GM12878 (cell line): Measurements from ENCODE around the gene HERPUD1. TPM values are rescaled to one million over a fixed set of nuclear protein-coding genes. Genes with fewer than 3 reads are reported as not detected.
A peak's percentile ranks its signal among the peaks of the same experiment; 100 is the strongest.

Experiments
- ATF2 ChIP-seq: IDR thresholded peaks from 2 replicates; pipeline ENCODE4 v1.6.1; 2012; ENCODE audit warnings: low read length, inconsistent platforms
- IKZF2 ChIP-seq, 2 experiments: fragments of 450-650 bp; IDR thresholded peaks; 2 replicates each; pipeline ENCODE4 v1.6.1; 2017; ENCODE audit warnings: mild to moderate bottlenecking in 2 of 2, moderate library complexity in 2 of 2
- MLLT1 ChIP-seq: fragments of 450-650 bp; IDR thresholded peaks from 2 replicates; pipeline ENCODE4 v1.6.1; 2016; ENCODE audit warnings: mild to moderate bottlenecking
- MXI1 ChIP-seq: fragments of 150-350 bp; IDR thresholded peaks from 2 replicates; pipeline ENCODE4 v1.6.1; 2011; ENCODE audit warnings: low read depth, mild to moderate bottlenecking, inconsistent platforms, low read length, improper control_type of control experiment
- MYB ChIP-seq: fragments of 150-350 bp; IDR thresholded peaks from 2 replicates; pipeline ENCODE4 v1.6.1; 2014; ENCODE audit warnings: mild to moderate bottlenecking, low read depth, low read length, borderline replicate concordance
- NR2F1 ChIP-seq: fragments of 450-650 bp; conservative IDR thresholded peaks from 2 replicates; pipeline ENCODE4 v1.6.1; 2017; ENCODE audit warnings: mild to moderate bottlenecking
- RAD21 ChIP-seq: IDR thresholded peaks from 2 replicates; pipeline ENCODE4 v1.6.1; 2011; ENCODE audit warnings: mild to moderate bottlenecking, low read depth, low read length, moderate library complexity; ENCODE audit not compliant: insufficient read depth
- SP1 ChIP-seq: IDR thresholded peaks from one replicate; pipeline ENCODE4 v1.6.1; 2011; ENCODE audit warnings: low read depth, low read length
- SREBF1 ChIP-seq: IDR thresholded peaks from 2 replicates; pipeline ENCODE4 v1.6.1; 2012; ENCODE audit warnings: mild to moderate bottlenecking, low read length
- STAT1 ChIP-seq: fragments of 450-650 bp; conservative IDR thresholded peaks from 2 replicates; pipeline ENCODE4 v1.6.1; 2014; ENCODE audit warnings: antibody characterized with exemption, mild to moderate bottlenecking
- STAT3 ChIP-seq: IDR thresholded peaks from 2 replicates; pipeline ENCODE4 v1.6.1; 2011; ENCODE audit warnings: low read depth, low read length, improper control_type of control experiment
- TCF12 ChIP-seq: IDR thresholded peaks from 2 replicates; pipeline ENCODE4 v1.6.1; 2011; ENCODE audit warnings: low read depth, mild to moderate bottlenecking, low read length
- polyA plus RNA-seq, 11 experiments: library from polyadenylated mRNA; depleted of rRNA in 4 of 11; unstranded in 6 of 11; stranded (reverse) in 5 of 11; fragments of >200 nt; fragmentation: Nextera tagmentation in 4 of 11; fragmentation: Illumina TruSeq in 1 of 11; extraction: Ambion mirVana in 4 of 11; extraction: Trizol in 1 of 11; gene quantifications; 1 replicate in 1 of 11; 2 replicates in 10 of 11; pipeline versions ENCODE4 v1.2.1 to v1.2.3, GENCODE V29; 2011 to 2016; ENCODE audit warnings: inconsistent platforms in 2 of 11, missing spikeins in 2 of 11, low read depth in 1 of 11
- total RNA-seq, 4 experiments: library from RNA; depleted of rRNA in 3 of 4; stranded (reverse); fragments of >200 nt in 3 of 4; fragmentation: Illumina TruSeq in 1 of 4; extraction: Trizol in 1 of 4; gene quantifications; 2 replicates each; pipeline versions ENCODE4 v1.2.1 to v1.2.3, GENCODE V29; 2013 to 2021
- TF ChIP-seq, protein P1 (sequence below): fragments of 450-650 bp; IDR thresholded peaks from 2 replicates; pipeline ENCODE4 v1.6.1; 2017; ENCODE audit warnings: mild to moderate bottlenecking, moderate library complexity
- TF ChIP-seq, protein P2 (sequence below): fragments of 450-650 bp; IDR thresholded peaks from 2 replicates; pipeline ENCODE4 v1.6.1; 2017; ENCODE audit warnings: mild to moderate bottlenecking
- TF ChIP-seq, protein P3 (sequence below): fragments of 450-650 bp; formaldehyde crosslinking; IDR thresholded peaks from 2 replicates; pipeline ENCODE4 v1.4.0; 2020; ENCODE audit warnings: mild to moderate bottlenecking, moderate library complexity

The HERPUD1 gene
- total and polyA plus RNA-seq, 10 of the 15 experiments (the other 5 are each of a cell fraction or from before 2014, with no cell fraction given), result 32.6 to 212 (median 122) TPM

DNA sequence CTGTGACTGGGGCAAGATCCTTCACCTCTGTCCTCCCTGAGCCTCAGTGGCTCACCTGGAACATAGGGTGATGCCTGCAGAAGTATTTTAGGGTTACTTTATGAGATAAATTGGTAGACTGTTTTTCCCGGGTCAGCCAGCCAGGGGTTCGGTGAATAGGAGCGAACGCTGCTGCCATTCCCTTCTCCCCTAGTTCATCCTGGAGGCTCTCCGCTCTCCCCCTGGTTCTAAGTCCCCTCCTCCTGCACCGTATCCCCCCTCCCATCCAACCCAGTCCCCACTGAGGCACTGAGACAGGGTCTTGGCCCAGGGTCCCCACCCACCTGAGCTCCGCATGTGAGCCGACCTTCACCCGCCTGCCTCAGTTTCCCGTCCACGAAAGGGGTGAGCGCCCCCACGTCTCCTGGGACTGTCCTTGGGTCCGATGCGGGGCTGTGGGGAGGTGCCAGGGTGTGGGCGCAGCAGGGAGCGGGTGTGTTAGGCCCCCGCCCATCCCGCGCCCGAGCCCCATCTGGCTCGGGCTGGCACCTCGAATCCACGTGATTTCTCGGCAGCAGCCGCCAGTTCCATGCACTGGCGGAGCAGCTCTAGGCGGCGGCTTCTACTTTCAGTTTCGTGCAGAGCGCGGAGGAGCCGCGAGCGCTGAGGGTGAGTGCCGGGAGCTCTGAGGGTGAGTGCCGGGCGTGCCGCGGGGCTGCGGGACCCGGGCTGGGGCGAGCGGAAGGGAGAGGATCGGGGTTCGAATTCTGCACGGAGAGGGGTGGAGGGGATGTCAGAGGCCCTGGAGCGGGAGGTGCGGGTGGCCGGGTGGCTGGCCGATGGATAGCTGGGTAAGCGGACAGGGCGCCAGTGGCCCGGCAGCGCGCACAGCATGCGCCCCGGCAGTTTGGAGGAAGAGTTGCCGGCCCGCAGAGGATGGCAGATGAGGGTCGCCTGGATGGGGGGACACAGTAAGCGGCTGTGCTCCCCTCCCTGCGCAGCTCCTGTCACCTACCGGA is 57.3 kb downstream of the HERPUD1 start, which contains the start of gene NLRC5 (continued):
- TF ChIP-seq, protein P1, sequence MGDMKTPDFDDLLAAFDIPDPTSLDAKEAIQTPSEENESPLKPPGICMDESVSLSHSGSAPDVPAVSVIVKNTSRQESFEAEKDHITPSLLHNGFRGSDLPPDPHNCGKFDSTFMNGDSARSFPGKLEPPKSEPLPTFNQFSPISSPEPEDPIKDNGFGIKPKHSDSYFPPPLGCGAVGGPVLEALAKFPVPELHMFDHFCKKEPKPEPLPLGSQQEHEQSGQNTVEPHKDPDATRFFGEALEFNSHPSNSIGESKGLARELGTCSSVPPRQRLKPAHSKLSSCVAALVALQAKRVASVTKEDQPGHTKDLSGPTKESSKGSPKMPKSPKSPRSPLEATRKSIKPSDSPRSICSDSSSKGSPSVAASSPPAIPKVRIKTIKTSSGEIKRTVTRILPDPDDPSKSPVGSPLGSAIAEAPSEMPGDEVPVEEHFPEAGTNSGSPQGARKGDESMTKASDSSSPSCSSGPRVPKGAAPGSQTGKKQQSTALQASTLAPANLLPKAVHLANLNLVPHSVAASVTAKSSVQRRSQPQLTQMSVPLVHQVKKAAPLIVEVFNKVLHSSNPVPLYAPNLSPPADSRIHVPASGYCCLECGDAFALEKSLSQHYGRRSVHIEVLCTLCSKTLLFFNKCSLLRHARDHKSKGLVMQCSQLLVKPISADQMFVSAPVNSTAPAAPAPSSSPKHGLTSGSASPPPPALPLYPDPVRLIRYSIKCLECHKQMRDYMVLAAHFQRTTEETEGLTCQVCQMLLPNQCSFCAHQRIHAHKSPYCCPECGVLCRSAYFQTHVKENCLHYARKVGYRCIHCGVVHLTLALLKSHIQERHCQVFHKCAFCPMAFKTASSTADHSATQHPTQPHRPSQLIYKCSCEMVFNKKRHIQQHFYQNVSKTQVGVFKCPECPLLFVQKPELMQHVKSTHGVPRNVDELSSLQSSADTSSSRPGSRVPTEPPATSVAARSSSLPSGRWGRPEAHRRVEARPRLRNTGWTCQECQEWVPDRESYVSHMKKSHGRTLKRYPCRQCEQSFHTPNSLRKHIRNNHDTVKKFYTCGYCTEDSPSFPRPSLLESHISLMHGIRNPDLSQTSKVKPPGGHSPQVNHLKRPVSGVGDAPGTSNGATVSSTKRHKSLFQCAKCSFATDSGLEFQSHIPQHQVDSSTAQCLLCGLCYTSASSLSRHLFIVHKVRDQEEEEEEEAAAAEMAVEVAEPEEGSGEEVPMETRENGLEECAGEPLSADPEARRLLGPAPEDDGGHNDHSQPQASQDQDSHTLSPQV, result 0 out of 2 replicates have a peak, but pooled peaks have one; percentile 10
- TF ChIP-seq, protein P2, sequence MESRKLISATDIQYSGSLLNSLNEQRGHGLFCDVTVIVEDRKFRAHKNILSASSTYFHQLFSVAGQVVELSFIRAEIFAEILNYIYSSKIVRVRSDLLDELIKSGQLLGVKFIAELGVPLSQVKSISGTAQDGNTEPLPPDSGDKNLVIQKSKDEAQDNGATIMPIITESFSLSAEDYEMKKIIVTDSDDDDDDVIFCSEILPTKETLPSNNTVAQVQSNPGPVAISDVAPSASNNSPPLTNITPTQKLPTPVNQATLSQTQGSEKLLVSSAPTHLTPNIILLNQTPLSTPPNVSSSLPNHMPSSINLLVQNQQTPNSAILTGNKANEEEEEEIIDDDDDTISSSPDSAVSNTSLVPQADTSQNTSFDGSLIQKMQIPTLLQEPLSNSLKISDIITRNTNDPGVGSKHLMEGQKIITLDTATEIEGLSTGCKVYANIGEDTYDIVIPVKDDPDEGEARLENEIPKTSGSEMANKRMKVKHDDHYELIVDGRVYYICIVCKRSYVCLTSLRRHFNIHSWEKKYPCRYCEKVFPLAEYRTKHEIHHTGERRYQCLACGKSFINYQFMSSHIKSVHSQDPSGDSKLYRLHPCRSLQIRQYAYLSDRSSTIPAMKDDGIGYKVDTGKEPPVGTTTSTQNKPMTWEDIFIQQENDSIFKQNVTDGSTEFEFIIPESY, result no peak
- TF ChIP-seq SREBF1 (no peak), RAD21 (no peak), MXI1 (peak; percentile 91), MYB (no peak), MLLT1 (peak; percentile 92), NR2F1 (peak; percentile 31; the same call in 1 of the 2 replicates), TCF12 (peak; percentile 45; the same call in 1 of the 2 replicates), STAT3 (no peak; the same call in 1 of the 2 replicates), IKZF2 (IDR thresholded peaks at IDR 0.05) (peak in 1 of 2 experiments; percentile 56; a peak in 2 of 4 replicates), STAT1 (peak; percentile 28; the same call in 1 of the 2 replicates), ATF2 (no peak), SP1 (no peak)
- TF ChIP-seq, protein P3, sequence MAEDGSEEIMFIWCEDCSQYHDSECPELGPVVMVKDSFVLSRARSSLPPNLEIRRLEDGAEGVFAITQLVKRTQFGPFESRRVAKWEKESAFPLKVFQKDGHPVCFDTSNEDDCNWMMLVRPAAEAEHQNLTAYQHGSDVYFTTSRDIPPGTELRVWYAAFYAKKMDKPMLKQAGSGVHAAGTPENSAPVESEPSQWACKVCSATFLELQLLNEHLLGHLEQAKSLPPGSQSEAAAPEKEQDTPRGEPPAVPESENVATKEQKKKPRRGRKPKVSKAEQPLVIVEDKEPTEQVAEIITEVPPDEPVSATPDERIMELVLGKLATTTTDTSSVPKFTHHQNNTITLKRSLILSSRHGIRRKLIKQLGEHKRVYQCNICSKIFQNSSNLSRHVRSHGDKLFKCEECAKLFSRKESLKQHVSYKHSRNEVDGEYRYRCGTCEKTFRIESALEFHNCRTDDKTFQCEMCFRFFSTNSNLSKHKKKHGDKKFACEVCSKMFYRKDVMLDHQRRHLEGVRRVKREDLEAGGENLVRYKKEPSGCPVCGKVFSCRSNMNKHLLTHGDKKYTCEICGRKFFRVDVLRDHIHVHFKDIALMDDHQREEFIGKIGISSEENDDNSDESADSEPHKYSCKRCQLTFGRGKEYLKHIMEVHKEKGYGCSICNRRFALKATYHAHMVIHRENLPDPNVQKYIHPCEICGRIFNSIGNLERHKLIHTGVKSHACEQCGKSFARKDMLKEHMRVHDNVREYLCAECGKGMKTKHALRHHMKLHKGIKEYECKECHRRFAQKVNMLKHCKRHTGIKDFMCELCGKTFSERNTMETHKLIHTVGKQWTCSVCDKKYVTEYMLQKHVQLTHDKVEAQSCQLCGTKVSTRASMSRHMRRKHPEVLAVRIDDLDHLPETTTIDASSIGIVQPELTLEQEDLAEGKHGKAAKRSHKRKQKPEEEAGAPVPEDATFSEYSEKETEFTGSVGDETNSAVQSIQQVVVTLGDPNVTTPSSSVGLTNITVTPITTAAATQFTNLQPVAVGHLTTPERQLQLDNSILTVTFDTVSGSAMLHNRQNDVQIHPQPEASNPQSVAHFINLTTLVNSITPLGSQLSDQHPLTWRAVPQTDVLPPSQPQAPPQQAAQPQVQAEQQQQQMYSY (CRISPR knock-in tag), result no peak
